Sciatic nerve (tissue), 2 donors: ENCODE measurements around the gene TAMM41. TPM values are rescaled to one million over a fixed set of nuclear protein-coding genes. Genes with fewer than 3 reads are reported as not detected.

ENCODE experiments used
- ATAC-seq: fragments of 200-7000 bp; cut with Tn5 transposase; one replicate; pipeline ENCODE4 v1.9.1; 2020; ENCODE audit warnings: mild to moderate bottlenecking, moderate library complexity
- DNase-seq: peaks from one replicate; pipeline ENCODE4 v3.0.0-alpha.2; 2020; ENCODE audit warnings: low spot score
- intact Hi-C: fragments of 100-400 bp; cut with DNase I; formaldehyde crosslinking; loops from one replicate; pipeline ENCODE4 v1.14.2; 2022
- total RNA-seq: library from RNA; stranded (reverse); fragmentation: NEBNext Ultra II Directional; extraction: Animal tissue kit (Norgen Biotek cat#: 25700); gene quantifications from one replicate; pipeline ENCODE4 v1.2.1, GENCODE V29; 2021
- donor health status: DM: no; HTN: no; CAD: no.
- donor health status: DM: no; HTN: no; CAD: no.

The TAMM41 gene
- total RNA-seq, 1 donor from 2014 or later = 30.6 TPM

DNA sequence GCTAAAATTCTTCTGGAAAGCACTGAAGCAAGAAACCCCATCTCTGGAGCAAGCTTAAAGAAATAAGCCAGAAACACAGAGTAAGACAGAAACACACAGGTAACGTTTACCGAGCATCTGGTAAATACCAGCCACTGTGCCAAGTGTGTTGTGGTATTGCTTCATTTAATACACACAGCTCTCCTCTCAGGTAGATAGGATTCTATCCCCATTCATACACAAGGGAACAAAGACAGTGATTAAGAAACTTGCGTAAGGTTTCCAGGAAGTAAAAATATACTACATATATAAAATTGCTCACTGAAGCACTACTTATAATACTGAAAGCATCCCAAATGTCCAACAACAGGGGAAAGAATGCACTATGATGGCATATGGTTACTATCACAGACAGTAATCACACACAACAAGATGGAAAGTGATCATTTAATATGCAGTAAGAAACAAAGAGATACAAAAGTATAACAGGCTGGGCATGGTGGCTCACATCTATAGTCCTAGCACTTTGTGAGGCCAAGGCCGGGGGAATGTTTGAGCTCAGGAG is 27.5 kb downstream of the TAMM41 start:
- ATAC-seq = no peak
- DNase-seq = no peak
- intact Hi-C loops = no loop called here

DNA sequence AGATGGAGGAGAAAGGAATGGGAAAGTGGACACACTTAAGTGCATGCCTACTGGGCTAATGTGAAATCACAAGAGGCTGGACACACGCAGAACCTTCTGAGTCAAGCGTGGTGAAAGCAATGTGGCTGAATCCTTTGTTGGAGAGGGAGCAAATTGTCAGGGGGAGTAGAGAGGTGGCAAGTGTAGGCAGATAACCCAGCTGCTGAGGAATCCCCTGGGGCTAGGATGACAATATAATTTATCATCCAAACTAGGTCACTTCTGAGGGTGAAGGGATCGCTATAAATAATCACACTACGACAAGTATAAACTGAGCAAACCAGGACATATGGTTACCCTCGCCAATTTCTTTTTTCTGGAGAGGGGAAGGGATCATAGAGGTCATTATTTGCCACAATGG is 28.7 kb downstream of the TAMM41 start:
- DNase-seq (no peak), ATAC-seq (no peak)
- intact Hi-C loops = no loop called here

DNA sequence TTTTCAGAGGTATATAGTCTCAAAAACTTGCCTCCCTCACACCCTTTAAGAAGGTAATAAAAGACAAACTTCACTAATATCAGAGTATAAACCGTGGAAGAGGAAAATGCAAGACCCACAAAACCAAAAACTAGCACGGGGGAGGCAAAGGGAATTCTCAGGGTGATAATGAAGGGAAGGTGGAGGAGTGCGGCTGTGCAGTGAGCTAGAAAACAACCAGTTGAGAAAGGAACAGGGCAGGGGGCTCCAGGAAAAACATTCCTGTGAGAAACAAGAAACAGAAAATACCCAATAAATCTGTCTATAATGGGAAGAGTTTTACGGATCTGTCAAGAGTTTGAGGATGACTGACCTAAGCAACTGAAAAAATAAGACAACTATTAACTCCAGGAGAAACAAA is 31.6 kb downstream of the TAMM41 start:
- no peak for DNase-seq
- intact Hi-C loops = no loop called here

GRCh38 chr3:11814663-11815062 is 32.0 kb downstream of the TAMM41 start:
- ATAC-seq (no peak), DNase-seq (no peak)
- intact Hi-C loops = no loop called here

More for the DNA sequence above, 31.6 kb downstream of the TAMM41 start:
- ATAC-seq = no peak

DNA sequence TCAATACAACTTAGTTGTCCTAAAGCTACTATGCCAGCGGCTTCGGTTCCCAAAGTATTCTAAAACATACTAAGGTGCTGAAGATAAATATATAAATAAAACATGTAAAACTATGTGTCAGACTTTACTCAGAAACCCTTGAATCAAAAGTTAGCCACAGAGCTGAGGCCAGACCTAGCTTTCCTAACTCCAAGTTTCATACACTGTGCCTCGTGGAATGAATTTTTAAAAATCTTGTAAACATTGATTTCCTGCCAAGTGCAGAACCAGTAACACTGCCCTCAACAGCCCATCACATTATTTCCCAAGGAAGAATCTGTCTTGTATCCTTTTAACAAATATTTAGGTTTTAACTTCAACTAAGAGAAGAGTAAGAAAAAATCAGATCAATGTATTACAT is 36.4 kb downstream of the TAMM41 start:
- intact Hi-C loops = no loop called here
- ATAC-seq (peak; percentile 49), DNase-seq (no peak)

DNA sequence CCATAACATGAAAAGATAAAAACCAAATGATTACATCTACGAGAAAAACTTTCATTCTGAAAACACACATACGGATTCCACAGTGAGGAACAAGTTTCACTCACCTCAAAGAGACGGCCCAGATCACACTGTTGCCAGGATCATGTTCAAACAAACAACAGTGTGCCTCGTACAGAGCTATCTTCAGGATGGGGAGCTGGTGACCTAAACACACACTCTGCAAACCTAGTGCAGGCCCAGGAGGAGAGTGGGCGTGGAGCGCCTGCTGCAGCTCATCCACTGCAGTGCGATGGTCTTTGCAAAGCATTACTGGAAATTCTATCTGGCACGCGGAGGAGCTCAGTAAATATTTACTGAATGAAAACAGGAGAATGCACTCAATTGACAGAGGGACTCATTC is 38.5 kb downstream of the TAMM41 start:
- ATAC-seq = peak; percentile 45
- intact Hi-C loops = loop anchor here (10.0 kb wide), 1 partner anchor 153 kb away; no protein-coding TSS in a partner anchor
- DNase-seq = no peak

DNA sequence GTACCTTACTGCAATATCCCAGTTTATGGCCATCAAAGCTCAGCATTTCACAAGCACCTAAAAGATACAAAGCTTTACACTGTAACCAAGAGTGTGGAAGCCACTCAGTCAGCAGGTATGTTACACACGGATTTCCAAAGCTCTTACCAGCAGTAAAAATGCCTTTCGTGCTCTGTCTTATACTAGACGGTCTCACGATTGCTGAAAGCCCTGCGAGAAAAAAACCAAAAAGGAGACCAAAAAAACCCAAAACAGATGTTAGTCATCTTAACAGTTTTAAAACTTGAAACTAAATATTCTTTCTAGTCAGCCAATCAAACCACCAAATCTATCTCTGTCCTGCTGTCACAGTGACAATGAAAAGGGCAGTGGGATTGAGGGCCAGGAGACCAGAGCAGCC is 39.0 kb downstream of the TAMM41 start:
- ATAC-seq (peak; percentile 27), DNase-seq (no peak)
- intact Hi-C loops = loop anchor here (10.0 kb wide), 1 partner anchor 153 kb away; no protein-coding TSS in a partner anchor

GRCh38 chr3:11805716-11806115 is 41.0 kb downstream of the TAMM41 start:
- ATAC-seq = no peak
- intact Hi-C loops = loop anchor here (10.0 kb wide), 1 partner anchor 151 kb away; no protein-coding TSS in a partner anchor

GRCh38 chr3:11803977-11804892 is 42.5 kb downstream of the TAMM41 start:
- DNase-seq (no peak), ATAC-seq (peak; percentile 82)
- intact Hi-C loops = loop anchor here (10.0 kb wide), 1 partner anchor 149 kb away; no protein-coding TSS in a partner anchor

More at GRCh38 chr3:11805716-11806115, 41.0 kb downstream of the TAMM41 start:
- no peak for DNase-seq

GRCh38 chr3:11799791-11800190 is 46.9 kb downstream of the TAMM41 start:
- ATAC-seq (no peak), DNase-seq (no peak)
- intact Hi-C loops = loop anchor here (10.0 kb wide), 1 partner anchor 145 kb away; no protein-coding TSS in a partner anchor

- intact Hi-C loops = no loop called here
- ATAC-seq (no peak), DNase-seq (no peak)
Observed at GRCh38 chr3:11794927-11795326, 51.8 kb downstream of the TAMM41 start.

GRCh38 chr3:11791339-11792200 is 55.1 kb downstream of the TAMM41 start:
- no peak for DNase-seq
- ATAC-seq = no peak
- intact Hi-C loops = no loop called here

DNA sequence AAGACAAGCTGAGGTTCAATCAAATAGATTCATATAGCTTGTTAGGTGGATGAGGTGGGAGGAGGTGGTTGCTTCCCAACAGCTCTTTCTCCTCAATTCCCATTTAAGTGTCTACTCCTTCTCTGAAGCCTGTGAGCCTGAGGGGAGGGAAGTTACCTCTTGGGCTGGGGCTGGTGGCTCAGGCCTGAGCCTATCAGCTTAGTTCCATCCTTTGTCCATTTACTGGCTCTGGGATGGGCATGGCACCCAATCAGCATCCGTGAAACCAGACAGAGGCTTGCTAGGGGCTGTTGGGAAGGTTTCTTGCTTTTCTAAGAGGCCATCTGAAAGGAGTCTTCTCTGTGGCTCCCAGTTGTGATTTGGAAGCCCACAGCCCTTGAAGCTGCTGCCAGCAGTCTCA is 57.3 kb downstream of the TAMM41 start:
- ATAC-seq (no peak), DNase-seq (no peak)
- intact Hi-C loops = no loop called here

DNA sequence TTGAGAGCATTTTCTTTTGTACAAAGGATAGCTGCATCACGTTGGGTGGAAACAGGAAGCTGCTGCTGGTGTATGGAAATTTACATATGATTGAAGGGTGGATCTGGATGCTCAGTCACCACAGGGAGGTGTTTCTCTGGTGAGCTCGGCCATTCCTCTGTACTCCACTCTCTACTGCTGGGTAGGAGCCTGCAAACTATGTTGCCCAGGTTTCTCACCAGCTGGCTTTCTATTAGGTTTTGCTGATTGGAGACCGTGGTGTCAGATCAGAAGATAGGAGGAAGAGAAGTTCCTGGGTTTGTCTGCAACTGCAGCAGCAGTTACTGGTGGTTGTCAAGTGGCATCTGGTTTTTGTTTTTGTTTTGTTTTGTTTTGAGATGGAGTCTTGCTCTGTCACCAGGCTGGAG is 61.7 kb downstream of the TAMM41 start:
- intact Hi-C loops = no loop called here
- DNase-seq (no peak), ATAC-seq (no peak)

DNA sequence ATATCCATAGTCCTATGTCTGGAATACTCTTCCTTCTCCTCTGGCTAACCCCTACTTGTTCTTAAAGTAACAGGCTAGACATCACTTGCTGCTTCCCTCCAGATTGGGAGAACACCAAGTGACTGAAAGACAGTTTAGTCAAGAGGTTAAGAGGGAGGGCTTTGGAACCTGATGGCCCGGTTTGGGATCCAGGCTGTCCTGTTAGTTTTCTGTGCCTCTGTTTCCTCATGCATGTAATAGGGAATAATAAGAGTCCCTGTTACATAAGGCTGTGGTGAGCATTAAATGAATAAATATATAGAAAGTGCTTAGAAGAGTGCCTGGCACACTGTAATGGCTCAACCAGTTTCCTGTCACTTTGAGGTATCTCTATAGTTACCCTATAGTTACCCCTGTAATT is 66.3 kb downstream of the TAMM41 start:
- no peak for DNase-seq
- no peak for ATAC-seq
- intact Hi-C loops = no loop called here

DNA sequence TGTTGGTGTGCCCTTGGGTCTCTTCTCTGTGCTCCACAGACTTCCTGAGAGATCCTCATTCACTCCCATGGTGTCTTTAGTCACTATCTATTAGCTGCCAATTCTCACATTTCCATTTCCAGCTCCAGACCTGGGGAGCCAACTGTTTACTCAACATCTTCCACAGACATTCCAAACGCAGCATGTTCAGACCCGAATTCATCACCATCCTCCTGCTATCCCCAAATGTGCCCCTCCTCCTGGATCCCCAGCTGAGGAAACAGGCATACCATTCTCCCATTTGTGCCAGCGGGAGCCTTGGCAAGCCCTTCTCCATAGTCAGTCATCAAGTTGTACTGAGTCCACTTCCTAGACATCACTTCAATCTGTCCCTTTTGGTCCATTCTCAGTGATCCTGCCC is 67.1 kb downstream of the TAMM41 start:
- intact Hi-C loops = no loop called here

DNA sequence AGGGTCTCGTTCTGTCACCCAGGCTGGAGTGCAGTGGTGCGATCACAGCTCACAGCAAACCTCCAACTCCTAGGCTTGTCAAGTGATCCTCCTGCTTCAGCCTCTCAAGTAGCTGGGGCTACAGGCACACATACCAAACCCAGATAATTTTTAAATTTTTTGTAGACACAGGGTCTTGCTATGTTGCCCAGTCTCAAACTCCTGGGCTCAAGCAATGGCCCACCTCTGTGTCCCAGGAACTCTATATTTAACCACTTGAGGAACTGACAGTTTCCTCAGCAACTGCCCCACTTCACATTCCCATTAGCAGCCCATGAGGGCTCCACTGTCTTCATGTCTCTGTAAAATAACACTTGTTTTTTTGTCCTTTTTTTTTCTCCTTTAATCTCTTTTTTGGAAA is 68.4 kb downstream of the TAMM41 start:
- intact Hi-C loops = no loop called here
- DNase-seq (no peak), ATAC-seq (no peak)

More for the DNA sequence above, 67.1 kb downstream of the TAMM41 start:
- ATAC-seq (no peak), DNase-seq (no peak)

- intact Hi-C loops = no loop called here
- ATAC-seq = no peak
- DNase-seq = no peak
Observed at GRCh38 chr3:11776346-11776745, 70.3 kb downstream of the TAMM41 start.

- ATAC-seq = no peak
- no peak for DNase-seq
- intact Hi-C loops = no loop called here
Observed at GRCh38 chr3:11775493-11775892, 71.2 kb downstream of the TAMM41 start.
